HG02970 (cell line): Measurements from ENCODE around the gene UAP1L1.
A peak's percentile ranks its signal among the peaks of the same experiment; 100 is the strongest.
"Not testable (repeated sequence)": the region's sequence is repeated elsewhere in the genome, so short reads cannot be mapped to it uniquely, and the experiment has no call there.

Experiments
- ATAC-seq: cut with Tn5 transposase; IDR thresholded peaks from one replicate; pipeline ENCODE4 v1.9.1; 2021; ENCODE audit warnings: mild to moderate bottlenecking, moderate library complexity, moderate number of reproducible peaks; ENCODE audit not compliant: unreplicated experiment, low FRiP score

Gene UAP1L1

DNA sequence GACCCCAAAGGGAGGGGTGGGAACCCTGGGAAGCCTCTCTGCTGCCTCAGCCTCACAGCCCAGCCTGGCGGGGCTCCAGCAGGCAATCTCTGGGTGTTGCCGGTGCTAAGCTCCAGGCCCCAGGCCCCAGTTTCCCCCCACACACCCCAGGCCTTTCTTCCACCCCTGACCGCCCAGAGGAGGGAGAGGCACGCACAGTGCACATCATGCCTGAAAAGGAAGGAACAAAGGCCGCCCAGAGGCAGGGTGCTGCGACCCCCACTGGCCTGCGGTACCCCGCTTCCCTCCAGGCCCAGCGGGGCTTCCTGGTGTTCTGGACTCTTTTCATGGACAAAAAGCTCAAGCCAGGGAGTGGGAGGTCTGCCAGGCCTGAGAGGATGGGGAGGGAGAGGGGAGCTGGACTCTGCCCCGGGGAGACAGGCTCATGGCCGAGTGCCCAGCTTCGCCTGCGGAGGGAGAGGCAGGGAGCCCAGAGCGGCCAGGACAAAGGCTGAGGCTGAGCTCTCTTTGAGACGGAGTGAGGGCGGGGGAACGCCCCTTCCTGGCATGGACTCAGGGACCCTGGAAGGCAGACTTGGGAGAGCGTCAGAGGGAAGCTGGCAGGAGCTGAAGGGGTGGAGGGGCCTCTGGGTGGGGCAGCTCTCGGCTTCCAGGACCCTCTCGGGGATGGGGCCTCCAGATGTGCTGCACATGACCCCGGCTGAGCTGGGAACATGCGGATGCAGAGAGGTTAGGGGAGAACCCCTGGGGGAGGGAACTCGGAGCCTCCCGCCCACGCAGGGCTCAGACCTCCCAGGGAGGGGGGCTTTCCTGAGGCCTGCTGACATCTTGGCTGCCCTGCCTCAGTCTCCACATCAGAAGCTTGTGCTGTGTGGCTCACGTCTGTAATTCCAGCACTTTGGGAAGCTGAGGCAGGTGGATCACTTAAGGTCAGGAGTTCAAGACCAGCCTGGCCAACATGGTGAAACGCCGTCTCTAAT is 21.6 kb upstream of the UAP1L1 start:
- no peak for ATAC-seq

GRCh38 chr9:137056739-137057415 is 20.4 kb upstream of the UAP1L1 start:
- ATAC-seq, result no peak

DNA sequence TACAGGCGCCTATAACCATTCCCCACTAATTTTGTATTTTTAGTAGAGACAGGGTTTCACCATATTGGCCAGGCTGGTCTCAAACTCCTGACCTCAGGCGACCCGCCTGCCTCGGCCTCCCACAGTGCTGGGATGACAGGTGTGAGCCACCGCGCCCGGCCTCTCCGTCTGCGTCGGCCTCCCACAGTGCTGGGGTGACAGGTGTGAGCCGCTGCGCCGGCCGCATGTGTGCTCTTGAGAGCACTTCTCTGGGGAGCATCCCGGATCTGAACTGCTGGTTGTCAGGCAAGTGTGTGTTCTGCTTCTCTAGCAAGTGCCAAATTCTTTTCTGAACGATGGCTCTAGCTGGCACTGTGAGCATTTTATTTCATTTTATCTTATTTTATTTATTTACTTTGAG is 19.8 kb upstream of the UAP1L1 start:
- ATAC-seq, result no peak

DNA sequence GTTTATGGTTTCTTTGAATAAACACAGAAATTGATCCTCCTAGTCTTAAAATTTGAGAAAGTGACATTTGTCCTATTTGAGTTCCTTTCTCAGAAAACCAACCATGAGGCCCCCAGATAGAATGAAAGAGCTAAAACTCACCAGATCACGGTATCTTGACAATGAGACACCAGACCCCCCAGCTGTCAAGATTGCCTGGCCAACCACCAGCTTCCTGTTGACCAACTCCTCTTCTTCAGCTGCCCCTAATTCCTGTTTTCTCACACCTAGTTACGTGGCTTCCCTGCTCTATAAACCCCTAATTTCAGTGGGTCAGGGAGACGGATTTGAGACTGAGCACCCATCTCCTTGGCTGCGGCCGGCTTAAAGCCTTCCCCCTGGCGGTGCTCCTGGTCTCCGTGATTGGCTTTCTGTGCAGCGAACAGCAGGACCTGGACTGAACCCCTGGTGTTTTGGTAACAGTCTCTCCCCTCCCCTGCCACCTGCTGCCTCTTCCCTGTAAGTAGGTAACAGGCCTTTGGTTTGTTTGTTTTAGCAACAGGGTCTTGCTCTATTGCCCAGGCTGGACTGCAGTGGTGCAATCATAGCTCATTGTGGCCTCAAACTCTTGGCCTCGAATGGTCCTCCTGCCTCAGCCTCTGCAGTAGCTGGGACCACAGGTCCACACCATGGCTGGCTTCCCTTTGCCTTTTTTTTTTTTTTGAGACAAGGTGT is 18.6 kb upstream of the UAP1L1 start:
- ATAC-seq, result no peak

DNA sequence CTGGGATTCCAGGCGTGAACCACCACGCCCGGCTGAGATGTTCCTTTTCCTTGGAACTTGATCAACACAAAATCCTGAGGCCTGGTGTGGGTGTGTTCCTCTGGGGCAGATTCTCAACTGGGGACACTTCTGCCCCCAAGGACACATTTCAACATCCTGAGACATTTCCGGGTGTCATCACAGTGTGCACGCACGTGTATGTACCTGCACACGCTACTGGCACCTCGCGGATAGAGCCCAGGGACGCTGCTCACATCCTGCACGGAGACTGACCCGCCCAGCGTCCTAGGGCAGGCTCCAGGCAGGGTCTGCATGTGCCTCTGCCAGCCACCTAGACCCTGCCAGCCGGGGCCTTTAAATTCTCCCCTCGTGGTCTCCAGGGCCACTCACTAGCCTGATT is 14.9 kb upstream of the UAP1L1 start:
- no peak for ATAC-seq

- not testable (repeated sequence) for ATAC-seq
Measured at GRCh38 chr9:137062798-137063197, 14.5 kb upstream of the UAP1L1 start.

DNA sequence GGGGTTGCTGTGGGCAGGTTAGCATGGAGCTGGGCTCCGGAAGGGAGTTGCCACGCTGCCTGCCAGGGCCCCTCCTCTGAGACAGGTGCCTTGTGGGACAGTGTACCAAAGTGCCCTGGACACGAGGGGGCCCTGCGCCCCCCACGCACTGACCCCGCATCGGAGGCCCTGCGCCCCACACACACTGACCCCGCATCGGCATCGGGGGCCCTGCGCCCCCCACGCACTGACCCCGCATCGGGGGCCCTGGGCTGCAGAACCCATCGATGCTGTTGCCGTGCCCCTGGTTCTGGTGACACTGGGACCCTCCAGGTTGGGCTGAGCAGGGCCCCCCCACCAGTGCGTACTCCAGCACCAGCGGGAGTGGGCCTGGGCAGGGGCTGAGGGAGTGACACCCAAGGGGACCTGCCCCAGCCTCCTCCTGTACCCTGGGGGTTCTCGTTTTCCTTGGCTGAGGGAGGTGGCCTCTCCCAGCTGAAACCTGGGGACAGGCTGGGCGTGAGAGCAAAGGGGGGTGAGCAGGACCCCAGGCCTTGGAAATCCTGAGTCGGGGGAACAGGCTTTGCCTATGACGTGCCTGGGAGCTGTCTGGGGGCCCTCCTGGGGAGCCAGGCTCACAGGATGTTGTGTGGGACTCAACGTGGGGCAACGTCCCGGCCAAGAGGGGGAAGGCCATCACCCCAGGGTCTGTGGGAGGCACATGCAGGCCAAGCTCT is 13.8 kb upstream of the UAP1L1 start:
- no peak for ATAC-seq

GRCh38 chr9:137064027-137064879 is 13.1 kb upstream of the UAP1L1 start:
- ATAC-seq, result no peak

- ATAC-seq, result no peak
Measured at GRCh38 chr9:137064880-137065164, 12.5 kb upstream of the UAP1L1 start.

GRCh38 chr9:137065336-137065967 is 11.9 kb upstream of the UAP1L1 start:
- no peak for ATAC-seq

DNA sequence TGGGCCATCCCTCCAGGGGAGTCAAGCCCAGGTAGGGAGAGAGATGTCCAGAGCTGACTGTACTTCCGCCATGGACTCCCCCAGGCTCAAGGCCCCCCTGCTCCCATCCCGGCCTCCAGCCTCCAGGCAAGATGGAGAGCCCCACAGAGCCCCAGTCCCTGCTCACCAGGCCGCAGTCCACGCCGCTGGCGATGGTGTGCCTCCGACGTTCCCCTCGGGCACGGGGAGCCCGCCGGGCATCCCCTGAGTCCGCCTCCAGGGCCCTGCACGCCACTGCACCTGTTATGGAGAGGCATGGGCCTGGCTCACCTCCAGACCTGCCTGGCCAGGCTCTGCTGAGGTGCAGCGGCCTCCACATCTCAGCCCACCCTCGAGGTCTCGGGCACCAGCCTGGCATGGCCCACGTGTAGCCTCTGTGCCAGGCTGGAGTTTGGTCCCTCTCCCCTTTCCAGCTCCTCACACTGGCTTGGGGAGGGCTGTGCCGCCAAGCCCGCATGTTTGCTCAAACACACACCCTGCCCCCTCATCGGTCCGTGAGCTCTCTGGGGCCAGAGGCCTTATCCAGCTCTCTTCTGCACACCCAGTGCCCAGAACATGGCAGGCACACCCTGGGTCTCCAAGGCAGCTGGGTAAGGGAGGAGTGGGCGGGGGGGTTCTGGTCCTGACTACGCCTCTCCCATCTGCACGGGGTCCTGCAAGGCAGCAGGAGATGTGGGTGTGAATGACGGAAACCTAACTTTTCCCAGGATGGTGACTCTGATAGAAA is 11.0 kb upstream of the UAP1L1 start:
- no peak for ATAC-seq

GRCh38 chr9:137067860-137068538 is 9.3 kb upstream of the UAP1L1 start:
- no peak for ATAC-seq

GRCh38 chr9:137068539-137069507 is 8.5 kb upstream of the UAP1L1 start:
- ATAC-seq, result no peak

- peak; percentile 26 for ATAC-seq
Measured at GRCh38 chr9:137069508-137070091, 7.7 kb upstream of the UAP1L1 start.

DNA sequence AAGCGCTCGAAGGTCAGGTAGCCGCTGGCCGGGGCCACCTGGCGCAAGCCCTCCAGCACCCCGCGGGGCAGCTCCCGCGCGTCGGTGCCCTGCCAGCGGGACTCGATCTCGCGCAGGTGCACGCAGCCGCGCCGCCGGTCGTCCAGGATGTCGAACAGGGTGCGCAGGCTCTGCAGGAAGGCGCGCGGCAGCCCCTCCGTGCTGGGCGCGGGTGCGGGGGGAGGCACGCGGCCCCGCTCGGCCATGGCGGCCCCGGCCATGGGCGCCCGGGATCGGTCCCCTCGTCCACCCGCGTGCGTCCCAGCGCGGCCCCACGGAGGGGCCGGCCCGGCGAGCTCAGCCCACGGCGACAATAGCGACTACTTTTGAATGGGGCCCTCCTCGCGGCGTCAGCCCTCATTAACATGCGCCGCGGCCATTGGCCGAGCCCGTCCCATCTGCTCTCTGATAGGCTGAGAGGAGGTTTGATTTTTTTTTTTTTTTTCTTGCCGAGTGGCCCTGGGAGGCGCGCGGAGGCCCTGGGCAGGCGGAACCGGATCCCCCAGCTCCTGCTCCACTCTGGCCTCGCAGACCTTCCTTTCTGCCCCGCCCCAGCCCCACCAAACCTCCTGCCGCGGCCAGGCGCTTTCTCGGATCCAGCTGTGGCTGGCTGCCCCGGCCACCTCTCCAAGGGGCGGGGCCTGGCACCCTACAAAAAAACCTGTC is 7.0 kb upstream of the UAP1L1 start, which contains the start of gene SAPCD2:
TSS of gene SAPCD2 (minus strand) at position 357 of the 705 bp plus-strand sequence. CDS start at position 260, 97 bp downstream.
- peak; percentile 60 for ATAC-seq

- ATAC-seq, result no peak
Measured at GRCh38 chr9:137070906-137071275, 6.4 kb upstream of the UAP1L1 start.
